Hepatocyte (in vitro differentiated cells): ENCODE measurements around the gene HDAC11. TPM values are rescaled to one million over a fixed set of nuclear protein-coding genes. Genes with fewer than 3 reads are reported as not detected.
A peak's percentile ranks its signal among the peaks of the same experiment; 100 is the strongest.

Experiments used
- DNase-seq: peaks from one replicate; pipeline ENCODE4 v3.0.0-alpha.2; 2016; ENCODE audit warnings: low spot score
- H2AFZ ChIP-seq: fragments of 200-600 bp; sonication (generic); 2 replicates; pipeline ENCODE4 v1.6.0; 2016; ENCODE audit warnings: antibody characterized with exemption, mild to moderate bottlenecking
- H3K27ac ChIP-seq: fragments of 200-600 bp; sonication (generic); 2 replicates; pipeline ENCODE4 v1.5.1; 2016; ENCODE audit warnings: mild to moderate bottlenecking
- H3K27me3 ChIP-seq: fragments of 200-600 bp; sonication (generic); 2 replicates; pipeline ENCODE4 v1.6.1; 2016
- H3K36me3 ChIP-seq: fragments of 200-600 bp; sonication (generic); replicated peaks from 2 replicates; pipeline ENCODE4 v1.5.1; 2016; ENCODE audit warnings: low read depth; ENCODE audit not compliant: insufficient read depth
- H3K4me1 ChIP-seq: fragments of 200-600 bp; sonication (generic); 2 replicates; pipeline ENCODE4 v1.5.1; 2016; ENCODE audit warnings: mild to moderate bottlenecking, moderate library complexity; ENCODE audit not compliant: insufficient read depth
- H3K4me2 ChIP-seq: fragments of 200-600 bp; sonication (generic); 2 replicates; pipeline ENCODE4 v1.6.0; 2016
- H3K4me3 ChIP-seq: fragments of 200-600 bp; sonication (generic); 2 replicates; pipeline ENCODE4 v1.5.1; 2016; ENCODE audit warnings: mild to moderate bottlenecking
- H3K79me2 ChIP-seq: fragments of 200-600 bp; sonication (generic); 2 replicates; pipeline ENCODE4 v1.6.0; 2017; ENCODE audit warnings: mild to moderate bottlenecking
- H3K9me2 ChIP-seq: fragments of 200-600 bp; sonication (generic); replicated peaks from 2 replicates; pipeline ENCODE4 v1.6.0; 2017; ENCODE audit warnings: mild to moderate bottlenecking; ENCODE audit not compliant: insufficient read depth
- H3K9me3 ChIP-seq: fragments of 200-600 bp; sonication (generic); 2 replicates; pipeline ENCODE4 v1.5.1; 2016; ENCODE audit warnings: low read depth, mild to moderate bottlenecking
- H4K20me1 ChIP-seq: fragments of 200-600 bp; sonication (generic); 2 replicates; pipeline ENCODE4 v1.6.0; 2016; ENCODE audit warnings: mild to moderate bottlenecking; ENCODE audit not compliant: insufficient read depth, poor library complexity, severe bottlenecking
- EZH2 ChIP-seq: fragments of 200-600 bp; sonication (generic); IDR thresholded peaks from 2 replicates; pipeline ENCODE4 v1.6.1; 2016; ENCODE audit warnings: antibody characterized with exemption, mild to moderate bottlenecking, borderline replicate concordance
- EZH2phosphoT487 ChIP-seq: fragments of 200-600 bp; sonication (generic); IDR thresholded peaks from one replicate; pipeline ENCODE4 v1.6.1; 2018; ENCODE audit warnings: antibody characterized with exemption, mild to moderate bottlenecking, low read depth, moderate library complexity; ENCODE audit not compliant: unreplicated experiment, severe bottlenecking
- whole genome bisulfite sequencing: methylation state at CpG from one replicate; pipeline ENCODE4 v1.1.6; 2016; ENCODE audit warnings: low lambda C conversion rate; ENCODE audit errors: missing lambda C conversion rate; 5-methylcytosine and 5-hydroxymethylcytosine counted together
- polyA plus RNA-seq: library from polyadenylated mRNA; unstranded; fragments of >200 nt; fragmentation: Nextera tagmentation; extraction: Ambion mirVana; gene quantifications from 2 replicates; pipeline ENCODE4 v1.2.1, GENCODE V29; 2016
- total RNA-seq: library from RNA; depleted of rRNA; stranded (reverse); fragments of >200 nt; gene quantifications from 2 replicates; pipeline ENCODE4 v1.2.3, GENCODE V29; 2014
- TF ChIP-seq, protein P1 (sequence below): fragments of 200-600 bp; sonication (generic); IDR thresholded peaks from 2 replicates; pipeline ENCODE4 v1.5.1; 2016; ENCODE audit warnings: antibody characterized with exemption, mild to moderate bottlenecking; ENCODE audit not compliant: poor library complexity

The HDAC11 gene
- total and polyA plus RNA-seq, 2 experiments from 2014 or later: 8.4 to 12.3 TPM

DNA sequence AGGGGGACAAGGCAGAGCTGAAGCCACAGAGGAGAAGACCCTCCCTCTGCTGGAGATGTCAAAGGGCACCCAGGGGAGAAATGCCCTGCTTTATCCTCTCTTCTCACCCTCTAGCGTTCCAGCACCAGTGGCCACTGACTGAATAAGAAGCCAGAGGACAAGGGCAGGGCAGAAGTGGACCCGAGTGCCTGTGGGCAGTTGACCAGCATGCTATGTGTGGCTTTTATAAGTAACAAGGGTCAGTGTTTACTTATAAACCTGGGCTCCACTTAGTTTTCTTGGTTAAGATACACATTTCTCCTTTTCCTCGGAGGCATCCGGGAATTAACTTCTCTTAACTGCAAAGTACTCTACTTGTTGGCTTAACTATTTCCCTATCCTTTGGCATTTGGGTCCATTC is 13.3 kb upstream of the HDAC11 start:
- no peaks in the 10 kb centered on the region for H4K20me1 ChIP-seq
- H2AFZ ChIP-seq: no peak overlapping the region
- DNase-seq: no peak
- no peaks in the 10 kb centered on the region for H3K9me3 ChIP-seq
- TF ChIP-seq EZH2: no peak
- TF ChIP-seq, protein P1, sequence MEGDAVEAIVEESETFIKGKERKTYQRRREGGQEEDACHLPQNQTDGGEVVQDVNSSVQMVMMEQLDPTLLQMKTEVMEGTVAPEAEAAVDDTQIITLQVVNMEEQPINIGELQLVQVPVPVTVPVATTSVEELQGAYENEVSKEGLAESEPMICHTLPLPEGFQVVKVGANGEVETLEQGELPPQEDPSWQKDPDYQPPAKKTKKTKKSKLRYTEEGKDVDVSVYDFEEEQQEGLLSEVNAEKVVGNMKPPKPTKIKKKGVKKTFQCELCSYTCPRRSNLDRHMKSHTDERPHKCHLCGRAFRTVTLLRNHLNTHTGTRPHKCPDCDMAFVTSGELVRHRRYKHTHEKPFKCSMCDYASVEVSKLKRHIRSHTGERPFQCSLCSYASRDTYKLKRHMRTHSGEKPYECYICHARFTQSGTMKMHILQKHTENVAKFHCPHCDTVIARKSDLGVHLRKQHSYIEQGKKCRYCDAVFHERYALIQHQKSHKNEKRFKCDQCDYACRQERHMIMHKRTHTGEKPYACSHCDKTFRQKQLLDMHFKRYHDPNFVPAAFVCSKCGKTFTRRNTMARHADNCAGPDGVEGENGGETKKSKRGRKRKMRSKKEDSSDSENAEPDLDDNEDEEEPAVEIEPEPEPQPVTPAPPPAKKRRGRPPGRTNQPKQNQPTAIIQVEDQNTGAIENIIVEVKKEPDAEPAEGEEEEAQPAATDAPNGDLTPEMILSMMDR: no peak
- no peak for TF ChIP-seq EZH2phosphoT487
- H3K36me3 ChIP-seq: no peaks in the 10 kb centered on the region
- no peaks in the 10 kb centered on the region for H3K27me3 ChIP-seq
- no peak overlapping the region for H3K4me2 ChIP-seq
- no peaks in the 10 kb centered on the region for H3K9me2 ChIP-seq
- H3K79me2 ChIP-seq: no peaks in the 10 kb centered on the region
- H3K27ac ChIP-seq: no peak overlapping the region
- peaks cover 5% of the 10 kb centered on the region for H3K4me1 ChIP-seq
- no peak overlapping the region for H3K4me3 ChIP-seq
- WGBS: 89% methylated on average over 4 of the region's 4 CpGs

DNA sequence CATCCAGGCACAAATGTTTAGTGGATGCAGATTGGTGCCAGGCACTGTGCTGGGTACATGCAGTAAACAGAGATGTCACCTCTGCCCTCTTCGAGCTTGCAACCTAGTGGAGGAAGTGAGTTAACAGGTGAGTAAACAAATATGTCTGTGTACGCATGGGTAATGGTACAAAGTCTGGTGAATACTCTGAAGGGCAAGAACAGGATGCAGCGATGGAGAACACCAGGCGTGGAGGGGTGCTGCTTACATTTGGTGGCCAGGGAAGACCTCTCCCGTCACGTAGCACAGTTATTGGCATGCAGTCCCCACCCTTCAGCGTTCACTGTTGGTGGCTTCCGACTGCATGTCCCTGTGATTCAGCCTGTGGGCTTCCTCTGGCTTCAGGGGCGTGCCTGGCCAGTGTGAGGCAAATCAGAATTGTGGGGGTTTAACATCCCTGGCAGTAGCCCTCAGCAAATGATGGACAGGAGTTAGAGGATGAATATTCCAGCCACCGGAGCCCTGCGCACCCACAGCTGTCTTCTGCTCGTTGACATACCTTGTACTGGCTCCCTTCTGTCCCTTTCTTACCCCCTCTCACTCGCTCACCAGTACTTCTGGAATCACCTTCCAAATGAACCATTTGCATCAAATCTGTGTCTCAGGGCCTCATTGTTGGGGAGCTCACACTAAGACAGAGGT is 9.1 kb upstream of the HDAC11 start:
- peak; percentile 44 for DNase-seq
- no peaks in the 10 kb centered on the region for H4K20me1 ChIP-seq
- no peaks in the 10 kb centered on the region for H3K9me2 ChIP-seq
- H3K36me3 ChIP-seq: no peaks in the 10 kb centered on the region
- 72% methylated on average over 13 of the region's 13 CpGs for WGBS
- TF ChIP-seq EZH2: no peak
- TF ChIP-seq EZH2phosphoT487: no peak
- TF ChIP-seq, protein P1: no peak
- H3K4me2 ChIP-seq: no peak overlapping the region
- H2AFZ ChIP-seq: no peak overlapping the region
- H3K4me1 ChIP-seq: peaks cover 5% of the 10 kb centered on the region
- H3K79me2 ChIP-seq: no peaks in the 10 kb centered on the region
- H3K9me3 ChIP-seq: no peaks in the 10 kb centered on the region
- H3K4me3 ChIP-seq: no peak overlapping the region
- H3K27me3 ChIP-seq: no peaks in the 10 kb centered on the region
- no peak overlapping the region for H3K27ac ChIP-seq

DNA sequence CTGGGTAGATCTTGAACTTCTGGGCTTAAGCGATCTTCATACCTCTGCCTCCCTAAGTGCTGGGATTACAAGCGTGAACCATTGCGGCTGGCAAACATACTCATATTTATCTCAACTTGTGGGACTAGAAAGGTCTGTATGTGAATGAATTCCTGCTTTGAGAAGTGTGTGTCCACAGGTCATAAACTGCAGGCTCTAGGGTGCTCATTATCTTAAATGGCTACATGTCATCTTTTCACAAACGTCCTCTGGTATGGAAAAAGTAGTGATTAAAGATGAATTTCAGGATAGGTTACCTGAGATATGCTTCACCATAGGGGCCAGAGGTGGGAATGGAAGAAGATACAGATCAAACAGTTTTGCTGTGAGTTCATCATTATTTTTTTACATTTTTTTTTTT is 7.8 kb upstream of the HDAC11 start:
- H3K9me2 ChIP-seq: no peaks in the 10 kb centered on the region
- WGBS: 60% methylated on average over 4 of the region's 4 CpGs
- no peaks in the 10 kb centered on the region for H3K36me3 ChIP-seq
- no peak overlapping the region for H3K4me2 ChIP-seq
- peaks cover 5% of the 10 kb centered on the region for H3K4me1 ChIP-seq
- no peak for TF ChIP-seq EZH2phosphoT487
- no peak for TF ChIP-seq EZH2
- TF ChIP-seq, protein P1: no peak
- H4K20me1 ChIP-seq: no peaks in the 10 kb centered on the region
- H2AFZ ChIP-seq: no peak overlapping the region
- no peak overlapping the region for H3K4me3 ChIP-seq
- H3K9me3 ChIP-seq: no peaks in the 10 kb centered on the region
- H3K27me3 ChIP-seq: no peaks in the 10 kb centered on the region
- no peak for DNase-seq
- no peak overlapping the region for H3K27ac ChIP-seq
- no peaks in the 10 kb centered on the region for H3K79me2 ChIP-seq

DNA sequence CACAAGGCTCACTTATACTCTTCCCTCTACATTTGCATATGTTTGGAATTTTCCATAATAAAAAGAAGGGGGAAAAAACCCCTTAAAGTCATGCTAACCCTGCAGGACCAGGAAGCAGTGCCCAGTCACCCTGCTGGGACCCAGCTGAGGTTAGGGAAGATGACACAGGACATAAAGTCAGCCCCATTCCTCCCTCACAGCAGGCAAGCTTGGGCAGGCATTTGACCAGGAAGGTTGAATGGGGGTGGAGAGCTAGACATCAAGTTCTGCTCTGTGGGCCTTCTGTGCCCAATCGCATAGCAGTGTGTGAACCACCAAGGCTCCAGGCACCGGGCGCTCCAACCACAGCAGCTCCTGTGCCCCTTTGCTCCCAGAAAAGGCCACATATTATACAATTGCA is 7.1 kb upstream of the HDAC11 start:
- TF ChIP-seq EZH2 (no peak), EZH2phosphoT487 (no peak)
- TF ChIP-seq, protein P1: no peak
- Histone ChIP-seq H3K36me3 (no peaks in the 10 kb centered on the region), H2AFZ (no peak overlapping the region), H3K4me1 (peaks cover 5% of the 10 kb centered on the region), H3K4me3 (no peak overlapping the region), H3K27ac (no peak overlapping the region), H3K27me3 (no peaks in the 10 kb centered on the region), H3K4me2 (no peak overlapping the region), H3K9me3 (no peaks in the 10 kb centered on the region), H4K20me1 (no peaks in the 10 kb centered on the region), H3K9me2 (no peaks in the 10 kb centered on the region), H3K79me2 (no peaks in the 10 kb centered on the region)
- 90% methylated on average over 3 of the region's 3 CpGs for WGBS
- no peak for DNase-seq
